Measurements from ENCODE around the gene AQR. TPM values are rescaled to one million over a fixed set of nuclear protein-coding genes. Genes with fewer than 3 reads are reported as not detected.
"Not testable (repeated sequence)": the region's sequence is repeated elsewhere in the genome, so short reads cannot be mapped to it uniquely, and the experiment has no call there.

The AQR gene
- total and polyA plus RNA-seq, 12 donors = 10.2 to 43.4 (median 28.3) TPM

DNA sequence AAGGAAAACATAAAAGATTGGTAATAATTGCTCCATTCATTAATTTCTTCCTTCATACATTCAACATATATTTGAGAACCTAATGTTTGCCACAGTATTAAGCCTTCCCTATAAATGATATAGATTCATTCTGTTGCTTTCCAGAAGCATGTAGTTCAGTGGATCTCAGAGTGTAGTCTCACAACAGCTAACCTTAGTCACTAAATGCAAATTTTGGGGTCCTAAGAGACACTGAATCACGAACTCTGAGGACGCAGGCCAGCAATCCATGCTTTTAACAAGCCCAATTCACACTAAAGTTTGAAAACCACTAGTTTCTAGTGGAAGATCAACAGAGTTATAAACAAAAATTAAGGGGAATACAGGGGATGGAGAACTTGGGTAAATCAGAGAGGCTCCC lies 7.2 kb upstream of the AQR start:
- H3K4me3 ChIP-seq = no peak overlapping the region
- H3K4me1 ChIP-seq (replicated peaks in 1 of 2) = peaks cover 0 to 4% of the 10 kb centered on the region in 2 donors
- H3K27me3 ChIP-seq = no peaks in the 10 kb centered on the region
- DNase-seq = no peak
- no peaks in the 10 kb centered on the region for H3K9me3 ChIP-seq (replicated peaks in 1 of 3)
- no peak for TF ChIP-seq POLR2A (IDR thresholded peaks at IDR 0.05)
- TF ChIP-seq, protein P1, sequence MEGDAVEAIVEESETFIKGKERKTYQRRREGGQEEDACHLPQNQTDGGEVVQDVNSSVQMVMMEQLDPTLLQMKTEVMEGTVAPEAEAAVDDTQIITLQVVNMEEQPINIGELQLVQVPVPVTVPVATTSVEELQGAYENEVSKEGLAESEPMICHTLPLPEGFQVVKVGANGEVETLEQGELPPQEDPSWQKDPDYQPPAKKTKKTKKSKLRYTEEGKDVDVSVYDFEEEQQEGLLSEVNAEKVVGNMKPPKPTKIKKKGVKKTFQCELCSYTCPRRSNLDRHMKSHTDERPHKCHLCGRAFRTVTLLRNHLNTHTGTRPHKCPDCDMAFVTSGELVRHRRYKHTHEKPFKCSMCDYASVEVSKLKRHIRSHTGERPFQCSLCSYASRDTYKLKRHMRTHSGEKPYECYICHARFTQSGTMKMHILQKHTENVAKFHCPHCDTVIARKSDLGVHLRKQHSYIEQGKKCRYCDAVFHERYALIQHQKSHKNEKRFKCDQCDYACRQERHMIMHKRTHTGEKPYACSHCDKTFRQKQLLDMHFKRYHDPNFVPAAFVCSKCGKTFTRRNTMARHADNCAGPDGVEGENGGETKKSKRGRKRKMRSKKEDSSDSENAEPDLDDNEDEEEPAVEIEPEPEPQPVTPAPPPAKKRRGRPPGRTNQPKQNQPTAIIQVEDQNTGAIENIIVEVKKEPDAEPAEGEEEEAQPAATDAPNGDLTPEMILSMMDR (IDR thresholded peaks at IDR 0.05) = no peak
- no peak overlapping the region for H3K27ac ChIP-seq
- intact Hi-C loops (cut with DNase I) = no loop called here
- 66 to 94% (median 85%) methylated on average over 2 of the region's 2 CpGs for WGBS, 4 donors
- peaks cover 0 to 5% of the 10 kb centered on the region in 2 donors for H3K36me3 ChIP-seq (replicated peaks in 1 of 2)

DNA sequence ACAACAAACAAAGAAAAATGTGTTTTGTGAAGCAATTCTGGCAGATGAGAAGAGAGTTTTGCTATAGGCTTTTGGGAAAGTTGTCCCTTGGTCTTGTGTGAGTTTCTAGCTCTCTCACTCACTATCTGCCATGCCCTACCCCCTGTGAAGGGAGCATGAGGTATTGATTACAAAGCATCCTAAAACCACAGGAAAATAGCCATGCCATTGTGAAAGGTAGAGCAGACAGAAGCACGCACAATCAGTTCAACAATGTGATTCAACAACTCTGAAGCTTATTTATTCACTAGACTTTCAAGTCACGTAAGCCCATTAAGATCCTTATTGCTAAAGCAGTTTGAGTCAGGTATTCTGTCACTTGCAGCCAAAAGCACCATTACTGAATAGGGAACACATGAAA lies 6.5 kb upstream of the AQR start:
- intact Hi-C loops (cut with DNase I) = no loop called here
- DNase-seq = no peak
- Histone ChIP-seq H3K27me3 (no peaks in the 10 kb centered on the region), H3K4me3 (no peak overlapping the region), H3K4me1 (replicated peaks in 1 of 2) (peaks cover 0 to 4% of the 10 kb centered on the region in 2 donors), H3K36me3 (replicated peaks in 1 of 2) (no peaks in the 10 kb centered on the region), H3K27ac (no peak overlapping the region), H3K9me3 (replicated peaks in 1 of 3) (no peaks in the 10 kb centered on the region)
- TF ChIP-seq POLR2A (IDR thresholded peaks at IDR 0.05) = no peak
- TF ChIP-seq, protein P1 (IDR thresholded peaks at IDR 0.05) = no peak
- WGBS, 4 donors = 95 to 100% (median 96%) methylated on average over 2 of the region's 2 CpGs

DNA sequence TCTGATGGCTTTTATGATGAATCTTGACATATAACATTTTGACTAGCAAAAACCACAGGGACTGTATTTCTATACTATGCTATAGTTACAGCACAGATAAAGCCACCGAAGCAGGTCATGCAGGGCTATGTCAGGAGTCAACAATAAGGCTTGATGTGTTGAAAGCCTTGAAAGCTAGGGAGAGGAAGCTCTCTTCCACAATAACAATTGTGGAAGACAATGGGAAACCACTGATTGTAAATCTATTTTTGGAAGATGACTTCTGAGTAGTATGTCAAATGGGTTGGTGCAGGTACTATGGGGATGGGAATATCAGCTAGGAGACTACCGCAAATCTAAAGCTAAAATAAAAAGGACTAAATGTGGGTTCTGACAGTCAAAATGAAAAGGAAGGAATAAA lies 4.0 kb upstream of the AQR start:
- H3K4me1 ChIP-seq (replicated peaks in 1 of 2) = peaks cover 5% of the 10 kb centered on the region in 2 donors
- DNase-seq = no peak
- TF ChIP-seq POLR2A (IDR thresholded peaks at IDR 0.05) = no peak
- TF ChIP-seq, protein P1 (IDR thresholded peaks at IDR 0.05) = no peak
- no peaks in the 10 kb centered on the region for H3K9me3 ChIP-seq (replicated peaks in 1 of 3)
- H3K4me3 ChIP-seq = no peak overlapping the region
- no peaks in the 10 kb centered on the region for H3K27me3 ChIP-seq
- intact Hi-C loops (cut with DNase I) = no loop called here
- 58 to 87% (median 86%) methylated on average over 2 of the region's 2 CpGs for WGBS, 4 donors
- H3K36me3 ChIP-seq (replicated peaks in 1 of 2) = no peaks in the 10 kb centered on the region
- no peak overlapping the region for H3K27ac ChIP-seq

DNA sequence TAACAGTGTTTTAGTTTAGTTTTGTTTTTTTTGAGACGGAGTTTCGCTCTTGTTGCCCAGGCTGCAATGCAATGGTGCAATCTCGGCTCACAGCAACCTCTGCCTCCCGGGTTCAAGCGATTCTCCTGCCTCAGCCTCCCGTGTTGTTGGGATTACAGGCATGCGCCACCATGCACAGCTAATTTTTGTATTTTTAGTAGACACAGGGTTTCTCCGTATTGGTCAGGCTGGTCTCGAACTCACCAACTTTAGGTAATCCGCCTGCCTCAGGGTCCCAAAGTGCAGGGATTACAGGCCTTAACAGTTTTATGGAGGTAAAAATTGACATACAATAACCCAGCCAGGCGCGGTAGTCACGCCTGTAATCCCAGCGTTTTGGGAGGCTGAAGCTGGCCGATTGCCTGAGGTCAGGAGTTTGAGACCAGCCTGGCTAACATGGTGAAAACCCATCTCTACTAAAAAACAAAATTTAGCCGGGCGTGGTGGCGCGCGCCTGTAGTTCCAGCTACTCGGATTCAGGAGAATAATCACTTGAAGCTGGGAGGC lies 629 bp upstream of the AQR start:
- 65 to 73% (median 68%) methylated on average over 21 of the region's 21 CpGs for WGBS, 4 donors
- intact Hi-C loops (cut with DNase I); H3K9me3 ChIP-seq (replicated peaks in 1 of 3); DNase-seq; H3K27me3 ChIP-seq; H3K36me3 ChIP-seq (replicated peaks in 1 of 2): not testable (repeated sequence)
- H3K4me3 ChIP-seq = peak overlapping the region in 2 of 4 donors; percentile 80 to 98
- H3K27ac ChIP-seq = peak overlapping the region in 2 of 5 donors; percentile 74 to 78
- peaks cover 7 to 32% of the 10 kb centered on the region in 2 donors for H3K4me1 ChIP-seq (replicated peaks in 1 of 2)

DNA sequence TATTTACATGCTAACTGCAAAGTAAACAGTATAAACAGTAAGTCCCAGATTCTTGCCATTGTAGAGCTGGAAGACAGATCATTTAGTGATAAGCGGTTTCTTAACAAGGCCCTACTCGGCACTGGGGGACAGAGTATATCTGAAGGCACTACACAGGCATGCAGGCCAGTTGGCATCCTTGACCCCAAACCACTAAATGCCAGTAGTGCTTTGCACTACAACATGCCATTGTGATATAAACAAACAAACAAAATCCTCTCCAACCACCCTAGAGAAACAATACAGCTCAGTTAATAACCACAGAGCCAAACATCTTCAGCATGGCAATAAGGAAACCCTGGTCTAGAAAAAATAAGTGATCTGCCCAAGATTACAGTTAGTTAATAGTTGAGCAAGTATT lies 5.3 kb downstream of the AQR start:
- intact Hi-C loops (cut with DNase I) = no loop called here
- no peak for DNase-seq
- peaks cover 7 to 44% of the 10 kb centered on the region in 2 donors for H3K4me1 ChIP-seq (replicated peaks in 1 of 2)
- no peaks in the 10 kb centered on the region for H3K27me3 ChIP-seq
- WGBS, 4 donors = 38 to 69% (median 62%) methylated on average over 2 of the region's 2 CpGs
- no peak overlapping the region for H3K4me3 ChIP-seq
- peaks cover 0 to 8% of the 10 kb centered on the region in 2 donors for H3K36me3 ChIP-seq (replicated peaks in 1 of 2)
- no peak for TF ChIP-seq POLR2A (IDR thresholded peaks at IDR 0.05)
- TF ChIP-seq, protein P1 (IDR thresholded peaks at IDR 0.05) = no peak
- peak overlapping the region in 1 of 5 donors; percentile 14 for H3K27ac ChIP-seq
- H3K9me3 ChIP-seq (replicated peaks in 1 of 3) = no peaks in the 10 kb centered on the region
